Measurements from ENCODE around the gene CDH12. TPM values are rescaled to one million over a fixed set of nuclear protein-coding genes. Genes with fewer than 3 reads are reported as not detected.
A peak's percentile ranks its signal among the peaks of the same experiment; 100 is the strongest.

Gene CDH12
- polyA plus RNA-seq, 4 donors: 2.6 TPM; not detected in 3

DNA sequence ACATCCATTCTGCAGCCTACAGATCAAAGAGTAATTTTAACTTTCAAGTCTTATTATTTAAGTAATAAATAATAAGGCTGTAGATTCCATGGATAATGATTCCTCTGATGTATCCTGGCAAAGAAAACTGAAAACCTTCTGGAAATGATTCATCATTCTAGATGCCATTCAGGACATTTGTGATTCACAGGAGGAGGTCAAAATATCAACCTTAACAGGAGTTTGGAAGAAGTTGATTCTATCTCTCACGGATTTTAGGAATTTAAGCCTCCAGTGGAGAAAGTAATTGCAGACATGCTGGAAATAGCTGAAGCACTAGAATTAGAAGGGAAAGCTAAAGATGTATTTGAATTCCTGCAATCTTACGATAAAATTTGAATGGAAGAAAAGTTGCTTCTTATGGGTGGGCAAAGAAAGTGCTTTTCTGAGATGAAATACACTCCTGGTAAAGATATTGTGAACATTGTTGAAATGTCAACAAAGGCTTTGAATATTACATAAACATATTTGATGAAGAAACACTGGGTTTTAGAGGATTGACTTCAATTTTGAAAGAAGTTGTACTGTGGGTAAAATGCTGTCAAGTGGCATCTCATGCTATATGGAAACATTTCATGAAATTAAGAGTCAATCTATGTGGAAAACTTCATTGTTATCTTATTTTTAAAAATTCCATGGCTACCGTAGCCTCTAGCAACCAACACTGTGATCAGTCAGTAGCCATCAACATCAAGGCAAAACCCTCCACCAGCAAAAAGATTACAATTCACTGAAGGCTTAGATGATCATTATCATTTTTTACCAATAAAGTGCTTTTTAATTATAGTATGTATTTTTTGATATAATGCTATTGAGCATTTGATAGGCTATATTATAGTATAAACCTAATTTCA is 1141.0 kb downstream of the CDH12 start:
- Histone ChIP-seq H3K4me3 (ENCODE audit: low read depth in 1 of 3, low read length in 3 of 3) (no peak overlapping the region), H3K9me3 (ENCODE audit: control insufficient read depth in 2 of 2, insufficient read depth in 1 of 2, low read depth in 1 of 2, low read length in 1 of 2) (peaks cover 0 to 2% of the 10 kb centered on the region in 2 donors), H3K36me3 (ENCODE audit: control insufficient read depth in 3 of 3, insufficient read depth in 2 of 3, low read depth in 1 of 3, low read length in 3 of 3) (no peaks in the 10 kb centered on the region), H3K4me1 (ENCODE audit: control insufficient read depth in 3 of 3, insufficient read depth in 2 of 3, low read depth in 1 of 3, low read length in 2 of 3) (no peaks in the 10 kb centered on the region), H3K27me3 (ENCODE audit: control insufficient read depth in 3 of 3, insufficient read depth in 3 of 3, low read length in 3 of 3) (no peaks in the 10 kb centered on the region), H3K27ac (ENCODE audit: low read depth in 1 of 3, low read length in 2 of 3) (no peak overlapping the region)
- DNase-seq (peak in 1 of 2 donors; percentile 8), FAIRE-seq (no peak)
- WGBS, 3 donors: 75 to 77% (median 75%) methylated on average over 3 of the region's 3 CpGs

- no peaks in the 10 kb centered on the region for H3K27me3 ChIP-seq (ENCODE audit: control insufficient read depth in 3 of 3, insufficient read depth in 3 of 3, low read length in 3 of 3)
- H3K27ac ChIP-seq (ENCODE audit: low read depth in 1 of 3, low read length in 2 of 3): no peak overlapping the region
- H3K4me3 ChIP-seq (ENCODE audit: low read depth in 1 of 3, low read length in 3 of 3): no peak overlapping the region
- no peak for FAIRE-seq
- H3K4me1 ChIP-seq (ENCODE audit: control insufficient read depth in 3 of 3, insufficient read depth in 2 of 3, low read depth in 1 of 3, low read length in 2 of 3): no peaks in the 10 kb centered on the region
- 80 to 84% (median 80%) methylated on average over 3 of the region's 3 CpGs for WGBS, 3 donors
- no peaks in the 10 kb centered on the region for H3K36me3 ChIP-seq (ENCODE audit: control insufficient read depth in 3 of 3, insufficient read depth in 2 of 3, low read depth in 1 of 3, low read length in 3 of 3)
- DNase-seq: peak in 1 of 2 donors; percentile 6
- no peaks in the 10 kb centered on the region for H3K9me3 ChIP-seq (ENCODE audit: control insufficient read depth in 2 of 2, insufficient read depth in 1 of 2, low read depth in 1 of 2, low read length in 1 of 2)
Observed at GRCh38 chr5:21709770-21710169, 1143.4 kb downstream of the CDH12 start.

DNA sequence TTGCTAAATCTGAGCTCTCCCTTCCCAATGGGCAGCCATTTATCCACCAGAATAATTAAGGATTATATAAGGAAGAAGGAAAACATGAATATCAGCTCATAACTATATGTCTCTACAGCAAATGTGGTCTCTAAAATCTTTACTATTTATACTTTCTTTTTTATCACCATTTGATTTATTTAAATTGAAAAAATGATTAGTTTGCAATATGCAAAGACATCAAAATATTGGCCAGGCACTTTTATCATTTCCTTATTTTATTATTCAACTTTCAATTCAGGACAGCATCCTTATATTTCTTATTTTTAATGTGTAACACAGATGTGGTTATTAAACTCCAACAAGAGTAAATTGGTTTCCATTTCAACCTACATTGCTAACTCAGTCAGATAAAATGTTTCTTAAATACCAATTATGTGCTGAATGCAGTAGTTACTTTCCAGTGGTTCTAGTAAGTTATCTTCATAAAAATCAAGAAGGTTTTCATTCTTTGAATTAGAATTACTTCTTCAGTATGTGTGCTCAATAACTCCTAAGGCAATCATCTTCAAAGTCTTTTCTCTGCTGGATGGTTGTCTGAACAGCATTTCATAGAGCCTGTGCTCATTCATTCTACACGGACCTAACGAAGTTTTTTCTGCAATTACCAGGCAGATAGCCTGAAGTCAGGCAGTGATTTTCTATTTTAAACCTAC is 1148.0 kb downstream of the CDH12 start:
- 60 to 78% (median 65%) methylated on average over 2 of the region's 2 CpGs for WGBS, 3 donors
- FAIRE-seq (no peak), DNase-seq (no peak)
- no peaks in the 10 kb centered on the region for H3K27me3 ChIP-seq (ENCODE audit: control insufficient read depth in 3 of 3, insufficient read depth in 3 of 3, low read length in 3 of 3)
- no peaks in the 10 kb centered on the region for H3K36me3 ChIP-seq (ENCODE audit: control insufficient read depth in 3 of 3, insufficient read depth in 2 of 3, low read depth in 1 of 3, low read length in 3 of 3)
- no peaks in the 10 kb centered on the region for H3K9me3 ChIP-seq (ENCODE audit: control insufficient read depth in 2 of 2, insufficient read depth in 1 of 2, low read depth in 1 of 2, low read length in 1 of 2)
- H3K27ac ChIP-seq (ENCODE audit: low read depth in 1 of 3, low read length in 2 of 3): no peak overlapping the region
- no peak overlapping the region for H3K4me3 ChIP-seq (ENCODE audit: low read depth in 1 of 3, low read length in 3 of 3)
- no peaks in the 10 kb centered on the region for H3K4me1 ChIP-seq (ENCODE audit: control insufficient read depth in 3 of 3, insufficient read depth in 2 of 3, low read depth in 1 of 3, low read length in 2 of 3)

DNA sequence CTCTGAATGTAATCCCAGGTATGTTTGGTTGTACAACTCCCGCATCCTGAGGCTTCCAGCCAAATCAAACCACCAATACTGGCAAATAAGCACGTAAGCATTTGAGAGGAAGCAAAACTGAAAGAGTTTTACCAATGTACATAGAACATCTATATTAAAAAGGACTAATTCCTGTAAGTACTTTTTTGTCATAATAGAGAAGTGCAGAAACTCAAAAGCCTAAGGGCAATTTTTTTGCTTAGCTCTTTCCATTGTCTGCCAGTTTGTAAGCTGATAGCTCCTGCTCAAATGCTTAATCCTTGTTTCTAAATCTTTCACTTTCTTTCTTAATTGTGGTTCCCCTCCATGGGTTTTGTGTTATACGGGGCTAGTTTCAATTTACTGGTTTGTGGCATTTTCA is 1151.8 kb downstream of the CDH12 start:
- Histone ChIP-seq H3K27ac (ENCODE audit: low read depth in 1 of 3, low read length in 2 of 3) (no peak overlapping the region), H3K4me3 (ENCODE audit: low read depth in 1 of 3, low read length in 3 of 3) (no peak overlapping the region)
- WGBS, 3 donors: 72 to 76% (median 76%) methylated on average over 3 of the region's 3 CpGs

More for the DNA sequence above, 1151.8 kb downstream of the CDH12 start:
- no peak for DNase-seq
- FAIRE-seq: no peak
- Histone ChIP-seq H3K4me1 (ENCODE audit: control insufficient read depth in 3 of 3, insufficient read depth in 2 of 3, low read depth in 1 of 3, low read length in 2 of 3) (no peaks in the 10 kb centered on the region), H3K9me3 (ENCODE audit: control insufficient read depth in 2 of 2, insufficient read depth in 1 of 2, low read depth in 1 of 2, low read length in 1 of 2) (no peaks in the 10 kb centered on the region), H3K36me3 (ENCODE audit: control insufficient read depth in 3 of 3, insufficient read depth in 2 of 3, low read depth in 1 of 3, low read length in 3 of 3) (no peaks in the 10 kb centered on the region), H3K27me3 (ENCODE audit: control insufficient read depth in 3 of 3, insufficient read depth in 3 of 3, low read length in 3 of 3) (no peaks in the 10 kb centered on the region)

Measured in small intestine (tissue), 7 donors.